ENCODE data around the gene MTX3.

GRCh38 chr5:79964136-79964535, 26.9 kb downstream of the MTX3 start:
- TF ChIP-seq TARDBP (IDR thresholded peaks at IDR 0.05) = no peak
- TF ChIP-seq L3MBTL2 (conservative IDR thresholded peaks at IDR 0.05) = no peak
- TF ChIP-seq SUZ12 (IDR thresholded peaks at IDR 0.05) = no peak
- no peak for TF ChIP-seq BHLHE40 (IDR thresholded peaks at IDR 0.05; ENCODE audit: borderline replicate concordance)
- TF ChIP-seq NFRKB (IDR thresholded peaks at IDR 0.05) = no peak
- no peak for TF ChIP-seq FOXK2 (IDR thresholded peaks at IDR 0.05)
- no peak for TF ChIP-seq HDGF (IDR thresholded peaks at IDR 0.05; ENCODE audit: borderline replicate concordance)
- no peak for TF ChIP-seq FOXM1 (IDR thresholded peaks at IDR 0.05; ENCODE audit: borderline replicate concordance)
- no peak for TF ChIP-seq ELF4 (IDR thresholded peaks at IDR 0.05)
- TF ChIP-seq SP1 (IDR thresholded peaks at IDR 0.05) = no peak
- TF ChIP-seq ARNT (IDR thresholded peaks at IDR 0.05) = no peak
- TF ChIP-seq ZNF384 (IDR thresholded peaks at IDR 0.05) = no peak
- TF ChIP-seq LEF1 (IDR thresholded peaks at IDR 0.05; ENCODE audit: borderline replicate concordance) = no peak

Data from HEK293T (cell line).